ENCODE results near the gene ATIC.

Gene ATIC

DNA sequence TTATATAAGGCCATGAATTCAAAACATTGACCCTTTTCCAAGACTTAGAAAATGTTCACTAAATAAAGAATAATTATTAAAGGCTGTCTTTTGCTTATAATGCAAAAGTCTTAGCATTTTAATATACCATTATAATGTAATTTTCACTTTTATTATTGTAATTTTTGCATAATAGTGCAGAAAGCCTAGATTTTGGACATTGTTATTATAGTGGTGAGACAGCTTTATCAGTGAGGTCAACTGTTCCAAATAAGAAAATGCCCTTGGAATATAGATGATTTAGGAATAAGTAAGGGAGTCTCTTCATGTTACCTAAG, 56.6 kb downstream of the ATIC start:
- Histone ChIP-seq H3K4me1 (ENCODE audit: control insufficient read depth, insufficient read depth, low read length) (no peaks in the 10 kb centered on the region), H3K27ac (ENCODE audit: extremely low read depth, low read depth, low read length) (no peak overlapping the region), H3K36me3 (ENCODE audit: control insufficient read depth in 2 of 2, insufficient read depth in 1 of 2, low read length in 2 of 2) (peaks cover 36 to 90% of the 10 kb centered on the region in 2 experiments), H3K4me3 (ENCODE audit: low read depth, low read length) (no peak overlapping the region), H3K9me3 (ENCODE audit: control insufficient read depth, insufficient read depth, low read depth, low read length) (no peaks in the 10 kb centered on the region)
- ChIA-PET CTCF (no interaction called here), POLR2A (no interaction called here)
- TF ChIP-seq ZNF366 (tag by site-specific recombination; conservative IDR thresholded peaks at IDR 0.05) (no peak), ZNF707 (tag by site-specific recombination; IDR thresholded peaks at IDR 0.05) (no peak)

DNA sequence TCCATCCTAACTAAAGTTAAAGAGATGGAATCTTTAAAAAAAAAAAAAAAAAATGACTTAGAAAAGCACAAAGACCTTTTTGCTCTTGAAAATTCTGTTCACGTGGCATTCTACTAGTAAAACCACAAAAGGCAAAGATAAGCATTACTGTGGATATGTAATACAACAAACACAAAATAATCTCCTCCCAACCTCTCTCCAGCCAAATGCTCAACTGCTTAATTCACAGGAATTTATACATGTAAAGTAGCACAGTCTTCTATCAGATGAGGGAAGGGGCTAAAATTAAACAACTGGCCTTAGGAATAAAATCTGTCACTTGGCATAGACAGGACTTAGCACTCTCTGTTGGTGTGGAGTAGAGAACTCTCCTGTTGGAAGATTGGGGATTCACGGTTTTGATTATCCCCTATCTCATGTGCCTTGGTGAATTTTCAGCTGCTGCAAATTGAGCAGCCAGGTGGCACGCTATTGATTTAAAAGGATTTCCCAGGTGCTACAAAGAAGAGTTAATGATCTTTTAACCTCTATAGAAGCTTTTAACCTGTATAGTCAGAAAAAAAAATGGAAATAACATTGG, 57.4 kb downstream of the ATIC start:
- H3K4me1 ChIP-seq (ENCODE audit: control insufficient read depth, insufficient read depth, low read length): no peaks in the 10 kb centered on the region
- H3K9me3 ChIP-seq (ENCODE audit: control insufficient read depth, insufficient read depth, low read depth, low read length): no peaks in the 10 kb centered on the region
- TF ChIP-seq ZNF664 (tag by site-specific recombination; IDR thresholded peaks at IDR 0.05) (no peak), ZFP41 (tag by site-specific recombination; IDR thresholded peaks at IDR 0.05; ENCODE audit: borderline replicate concordance) (no peak), ZNF629 (tag by site-specific recombination; IDR thresholded peaks at IDR 0.05) (no peak), ZNF792 (tag by site-specific recombination; IDR thresholded peaks at IDR 0.05) (no peak), ZNF280C (tag by site-specific recombination; IDR thresholded peaks at IDR 0.05) (no peak), ZNF596 (tag by site-specific recombination; IDR thresholded peaks at IDR 0.05) (no peak), ZBTB20 (tag by site-specific recombination; IDR thresholded peaks at IDR 0.05) (no peak), OSR2 (tag by site-specific recombination; IDR thresholded peaks at IDR 0.05) (no peak), ZNF555 (tag by site-specific recombination; conservative IDR thresholded peaks at IDR 0.05) (no peak), ZNF785 (tag by site-specific recombination; IDR thresholded peaks at IDR 0.05) (no peak), ZNF660 (tag by site-specific recombination; IDR thresholded peaks at IDR 0.05) (no peak), ZNF175 (tag by site-specific recombination; IDR thresholded peaks at IDR 0.05) (no peak), ZNF112 (tag by site-specific recombination; IDR thresholded peaks at IDR 0.05) (no peak), ZNF350 (tag by site-specific recombination; IDR thresholded peaks at IDR 0.05) (no peak), TSHZ1 (tag by site-specific recombination; IDR thresholded peaks at IDR 0.05; ENCODE audit: borderline replicate concordance) (no peak)
- TF ChIP-seq, protein P1, sequence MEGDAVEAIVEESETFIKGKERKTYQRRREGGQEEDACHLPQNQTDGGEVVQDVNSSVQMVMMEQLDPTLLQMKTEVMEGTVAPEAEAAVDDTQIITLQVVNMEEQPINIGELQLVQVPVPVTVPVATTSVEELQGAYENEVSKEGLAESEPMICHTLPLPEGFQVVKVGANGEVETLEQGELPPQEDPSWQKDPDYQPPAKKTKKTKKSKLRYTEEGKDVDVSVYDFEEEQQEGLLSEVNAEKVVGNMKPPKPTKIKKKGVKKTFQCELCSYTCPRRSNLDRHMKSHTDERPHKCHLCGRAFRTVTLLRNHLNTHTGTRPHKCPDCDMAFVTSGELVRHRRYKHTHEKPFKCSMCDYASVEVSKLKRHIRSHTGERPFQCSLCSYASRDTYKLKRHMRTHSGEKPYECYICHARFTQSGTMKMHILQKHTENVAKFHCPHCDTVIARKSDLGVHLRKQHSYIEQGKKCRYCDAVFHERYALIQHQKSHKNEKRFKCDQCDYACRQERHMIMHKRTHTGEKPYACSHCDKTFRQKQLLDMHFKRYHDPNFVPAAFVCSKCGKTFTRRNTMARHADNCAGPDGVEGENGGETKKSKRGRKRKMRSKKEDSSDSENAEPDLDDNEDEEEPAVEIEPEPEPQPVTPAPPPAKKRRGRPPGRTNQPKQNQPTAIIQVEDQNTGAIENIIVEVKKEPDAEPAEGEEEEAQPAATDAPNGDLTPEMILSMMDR (tag by site-specific recombination; IDR thresholded peaks at IDR 0.05): no peak
- TF ChIP-seq, protein P2, sequence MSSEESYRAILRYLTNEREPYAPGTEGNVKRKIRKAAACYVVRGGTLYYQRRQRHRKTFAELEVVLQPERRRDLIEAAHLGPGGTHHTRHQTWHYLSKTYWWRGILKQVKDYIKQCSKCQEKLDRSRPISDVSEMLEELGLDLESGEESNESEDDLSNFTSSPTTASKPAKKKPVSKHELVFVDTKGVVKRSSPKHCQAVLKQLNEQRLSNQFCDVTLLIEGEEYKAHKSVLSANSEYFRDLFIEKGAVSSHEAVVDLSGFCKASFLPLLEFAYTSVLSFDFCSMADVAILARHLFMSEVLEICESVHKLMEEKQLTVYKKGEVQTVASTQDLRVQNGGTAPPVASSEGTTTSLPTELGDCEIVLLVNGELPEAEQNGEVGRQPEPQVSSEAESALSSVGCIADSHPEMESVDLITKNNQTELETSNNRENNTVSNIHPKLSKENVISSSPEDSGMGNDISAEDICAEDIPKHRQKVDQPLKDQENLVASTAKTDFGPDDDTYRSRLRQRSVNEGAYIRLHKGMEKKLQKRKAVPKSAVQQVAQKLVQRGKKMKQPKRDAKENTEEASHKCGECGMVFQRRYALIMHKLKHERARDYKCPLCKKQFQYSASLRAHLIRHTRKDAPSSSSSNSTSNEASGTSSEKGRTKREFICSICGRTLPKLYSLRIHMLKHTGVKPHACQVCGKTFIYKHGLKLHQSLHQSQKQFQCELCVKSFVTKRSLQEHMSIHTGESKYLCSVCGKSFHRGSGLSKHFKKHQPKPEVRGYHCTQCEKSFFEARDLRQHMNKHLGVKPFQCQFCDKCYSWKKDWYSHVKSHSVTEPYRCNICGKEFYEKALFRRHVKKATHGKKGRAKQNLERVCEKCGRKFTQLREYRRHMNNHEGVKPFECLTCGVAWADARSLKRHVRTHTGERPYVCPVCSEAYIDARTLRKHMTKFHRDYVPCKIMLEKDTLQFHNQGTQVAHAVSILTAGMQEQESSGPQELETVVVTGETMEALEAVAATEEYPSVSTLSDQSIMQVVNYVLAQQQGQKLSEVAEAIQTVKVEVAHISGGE (tag by site-specific recombination; conservative IDR thresholded peaks at IDR 0.05; ENCODE audit: low read depth): no peak
- CTCF ChIA-PET: no interaction called here
- no peak overlapping the region for H3K27ac ChIP-seq (ENCODE audit: extremely low read depth, low read depth, low read length)
- H3K4me3 ChIP-seq (ENCODE audit: low read depth, low read length): no peak overlapping the region
- peaks cover 38 to 89% of the 10 kb centered on the region in 2 experiments for H3K36me3 ChIP-seq (ENCODE audit: control insufficient read depth in 2 of 2, insufficient read depth in 1 of 2, low read length in 2 of 2)
- POLR2A ChIA-PET: no interaction called here
